Ovary (tissue), 9 donors: ENCODE data around the gene BEND7. TPM values are rescaled to one million over a fixed set of nuclear protein-coding genes. Genes with fewer than 3 reads are reported as not detected.

Experiments used
- DNase-seq, 5 donors: peaks; one replicate each; pipeline ENCODE4 v3.0.0-alpha.2; 2019 to 2020
- H3K27ac ChIP-seq, 2 donors: fragments of 200-600 bp; one replicate each; pipeline versions ENCODE4 v1.5.1 to v1.8.0; 2019 to 2022
- H3K27me3 ChIP-seq: fragments of 200-600 bp; one replicate; pipeline ENCODE4 v1.8.0; 2022
- H3K36me3 ChIP-seq: fragments of 200-600 bp; sonication (generic); one replicate; pipeline ENCODE4 v1.5.1; 2019
- H3K4me1 ChIP-seq: one replicate; pipeline ENCODE4 v1.8.1; 2013; ENCODE audit warnings: mild to moderate bottlenecking, moderate library complexity; ENCODE audit not compliant: insufficient read depth
- H3K4me3 ChIP-seq: fragments of 200-600 bp; sonication (generic); one replicate; pipeline ENCODE4 v1.5.1; 2017
- H3K9me3 ChIP-seq, 2 donors: fragments of 200-600 bp in 1 of 2; sonication (generic) in 1 of 2; one replicate each; pipeline versions ENCODE4 v1.5.1 to v1.8.1; 2013 to 2019; ENCODE audit warnings: mild to moderate bottlenecking in 1 of 2, moderate library complexity in 1 of 2
- EP300 ChIP-seq: sonication (generic); formaldehyde crosslinking; IDR thresholded peaks from one replicate; pipeline ENCODE4 v1.6.1; 2017; ENCODE audit warnings: antibody characterized with exemption
- POLR2A ChIP-seq: fragments of 450-650 bp; IDR thresholded peaks from one replicate; pipeline ENCODE4 v1.6.1; 2017; ENCODE audit warnings: antibody characterized with exemption, mild to moderate bottlenecking, moderate library complexity
- WGBS, 3 donors: extraction: QIAGEN DNeasy Blood & Tissue Kit in 1 of 3; methylation state at CpG; one replicate each; pipeline versions ENCODE4 v1.1.5 to v1.1.7; 2013 to 2017; 5-methylcytosine and 5-hydroxymethylcytosine counted together
- intact Hi-C, 4 donors: fragments of 100-400 bp; cut with DNase I; formaldehyde crosslinking; loops; one replicate each; pipeline versions ENCODE4 v1.11.0 to v1.15.1; 2022 to 2023
- polyA plus RNA-seq, 2 donors: library from polyadenylated mRNA; stranded (reverse); fragments of 200-250 nt in 1 of 2; fragments of 350-450 nt in 1 of 2; fragmentation: Illumina TruSeq in 1 of 2; extraction: RNeasy Lipid Tissue Mini Kit (QIAGEN cat#74804) in 1 of 2; gene quantifications; one replicate each; pipeline ENCODE4 v1.2.3, GENCODE V29; 2013 to 2014
- total RNA-seq, 7 donors: library from RNA; depleted of rRNA in 2 of 7; stranded (reverse); fragments of >200 nt in 2 of 7; fragmentation: NEBNext Ultra II Directional in 3 of 7; extraction: Animal tissue kit (Norgen Biotek cat#: 25700) in 3 of 7; gene quantifications; one replicate each; pipeline versions ENCODE4 v1.1.0 to v1.2.4, GENCODE V29; 2016 to 2023
- TF ChIP-seq, protein P1 (sequence below), 3 donors: fragments of 450-650 bp in 2 of 3; fragments of 200-600 bp in 1 of 3; IDR thresholded peaks; one replicate each; pipeline versions ENCODE4 v1.5.1 to v1.8.0; 2016 to 2022; ENCODE audit warnings: antibody characterized with exemption in 3 of 3, mild to moderate bottlenecking in 1 of 3
- donor health status: DM: no; HTN: no; CAD: no; lungs with moderate emphysema.
- donor health status: DM: no; HTN: no; CAD: no.
- donor health status: Bipolar disorder and iron deficiency.
- donor health status: DM: yes; HTN: yes; CAD: no.
- donor health status: DM: no; HTN: no; CAD: no.
- donor health status: DM: yes; HTN: yes; CAD: no.

The BEND7 gene
- total and polyA plus RNA-seq, 9 donors, result 9.9 to 34.7 (median 19.8) TPM

DNA sequence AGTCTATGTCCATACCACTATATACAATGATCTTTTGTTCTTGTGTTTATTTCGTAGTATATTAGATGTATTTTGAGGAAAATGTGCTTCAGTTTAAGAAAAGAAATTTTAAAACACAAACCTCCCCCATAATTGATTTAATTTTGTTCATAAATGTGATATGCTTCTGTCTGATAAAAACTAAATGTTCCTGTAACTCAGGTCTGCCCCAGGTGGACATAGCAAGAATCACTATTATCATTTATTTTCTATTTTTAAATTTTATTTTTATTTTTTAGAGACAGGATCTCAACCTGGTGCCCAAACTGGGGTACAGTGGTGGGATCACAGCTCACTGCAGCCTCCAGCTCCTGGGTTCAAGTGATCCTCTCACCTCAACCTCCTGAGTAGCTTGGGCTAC, 43.2 kb downstream of the BEND7 start:
- no peaks in the 10 kb centered on the region for H3K36me3 ChIP-seq
- WGBS, 3 donors, result 91 to 95% (median 93%) methylated on average over 1 of the region's 1 CpG
- intact Hi-C loops, result no loop called here

DNA sequence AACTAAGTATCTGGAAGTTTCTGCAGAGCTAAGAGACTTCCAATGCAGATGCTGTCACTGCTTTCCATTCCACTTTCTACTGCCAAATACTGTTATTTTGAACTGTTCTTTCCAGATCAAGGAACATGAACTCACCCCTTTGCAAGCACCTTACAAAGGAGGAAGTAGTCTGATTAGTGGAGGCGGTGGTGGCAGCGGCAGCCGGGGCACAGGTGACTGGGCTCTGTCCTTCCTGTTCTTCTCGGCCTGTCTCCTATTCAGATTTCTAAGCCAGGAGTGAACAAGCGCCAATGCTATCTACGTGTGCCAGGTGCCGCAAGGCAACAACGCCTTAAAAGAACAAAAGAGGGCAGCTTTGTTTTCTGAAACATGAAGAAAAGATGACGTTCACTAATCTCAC, 44.9 kb downstream of the BEND7 start:
- Histone ChIP-seq H3K4me1 (no peaks in the 10 kb centered on the region), H3K9me3 (no peaks in the 10 kb centered on the region), H3K27me3 (no peaks in the 10 kb centered on the region), H3K4me3 (no peak overlapping the region), H3K36me3 (no peaks in the 10 kb centered on the region), H3K27ac (no peak overlapping the region)
- no peak for DNase-seq
- 88 to 92% (median 90%) methylated on average over 9 of the region's 9 CpGs for WGBS, 3 donors
- intact Hi-C loops, result no loop called here
- no peak for TF ChIP-seq POLR2A
- TF ChIP-seq EP300, result no peak
- TF ChIP-seq, protein P1, sequence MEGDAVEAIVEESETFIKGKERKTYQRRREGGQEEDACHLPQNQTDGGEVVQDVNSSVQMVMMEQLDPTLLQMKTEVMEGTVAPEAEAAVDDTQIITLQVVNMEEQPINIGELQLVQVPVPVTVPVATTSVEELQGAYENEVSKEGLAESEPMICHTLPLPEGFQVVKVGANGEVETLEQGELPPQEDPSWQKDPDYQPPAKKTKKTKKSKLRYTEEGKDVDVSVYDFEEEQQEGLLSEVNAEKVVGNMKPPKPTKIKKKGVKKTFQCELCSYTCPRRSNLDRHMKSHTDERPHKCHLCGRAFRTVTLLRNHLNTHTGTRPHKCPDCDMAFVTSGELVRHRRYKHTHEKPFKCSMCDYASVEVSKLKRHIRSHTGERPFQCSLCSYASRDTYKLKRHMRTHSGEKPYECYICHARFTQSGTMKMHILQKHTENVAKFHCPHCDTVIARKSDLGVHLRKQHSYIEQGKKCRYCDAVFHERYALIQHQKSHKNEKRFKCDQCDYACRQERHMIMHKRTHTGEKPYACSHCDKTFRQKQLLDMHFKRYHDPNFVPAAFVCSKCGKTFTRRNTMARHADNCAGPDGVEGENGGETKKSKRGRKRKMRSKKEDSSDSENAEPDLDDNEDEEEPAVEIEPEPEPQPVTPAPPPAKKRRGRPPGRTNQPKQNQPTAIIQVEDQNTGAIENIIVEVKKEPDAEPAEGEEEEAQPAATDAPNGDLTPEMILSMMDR (IDR thresholded peaks at IDR 0.05), result no peak

More for the DNA sequence above, 43.2 kb downstream of the BEND7 start:
- H3K4me3 ChIP-seq, result no peak overlapping the region
- no peaks in the 10 kb centered on the region for H3K9me3 ChIP-seq
- no peak for DNase-seq
- no peak overlapping the region for H3K27ac ChIP-seq
- TF ChIP-seq POLR2A (no peak), EP300 (no peak)
- TF ChIP-seq, protein P1 (IDR thresholded peaks at IDR 0.05), result no peak
- H3K4me1 ChIP-seq, result no peaks in the 10 kb centered on the region
- no peaks in the 10 kb centered on the region for H3K27me3 ChIP-seq

DNA sequence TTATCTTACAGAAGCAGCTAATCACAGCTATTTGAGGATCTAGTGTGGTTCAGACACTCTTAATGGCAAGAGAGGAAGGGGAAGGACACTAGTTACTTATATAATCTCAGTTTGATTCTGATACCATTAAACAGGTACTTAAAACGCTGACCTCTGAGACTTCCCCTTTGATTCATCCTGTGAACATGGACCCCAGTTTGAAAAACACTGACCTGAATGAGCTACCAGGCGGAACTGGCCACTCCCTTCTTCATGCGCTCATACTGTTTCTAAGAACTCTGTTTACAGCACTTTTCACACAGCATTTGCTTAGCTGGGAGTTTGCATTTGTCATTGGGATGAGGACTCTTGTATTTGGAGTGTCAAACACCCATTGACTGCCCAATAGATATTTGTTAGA, 45.7 kb downstream of the BEND7 start:
- TF ChIP-seq, protein P1 (IDR thresholded peaks at IDR 0.05), result no peak
- no peak for TF ChIP-seq EP300
- no peak for TF ChIP-seq POLR2A
- Histone ChIP-seq H3K36me3 (no peaks in the 10 kb centered on the region), H3K9me3 (no peaks in the 10 kb centered on the region), H3K27me3 (no peaks in the 10 kb centered on the region), H3K4me3 (no peak overlapping the region), H3K27ac (no peak overlapping the region), H3K4me1 (no peaks in the 10 kb centered on the region)
- intact Hi-C loops, result no loop called here
- 87 to 92% (median 88%) methylated on average over 3 of the region's 3 CpGs for WGBS, 3 donors
- DNase-seq, result no peak

DNA sequence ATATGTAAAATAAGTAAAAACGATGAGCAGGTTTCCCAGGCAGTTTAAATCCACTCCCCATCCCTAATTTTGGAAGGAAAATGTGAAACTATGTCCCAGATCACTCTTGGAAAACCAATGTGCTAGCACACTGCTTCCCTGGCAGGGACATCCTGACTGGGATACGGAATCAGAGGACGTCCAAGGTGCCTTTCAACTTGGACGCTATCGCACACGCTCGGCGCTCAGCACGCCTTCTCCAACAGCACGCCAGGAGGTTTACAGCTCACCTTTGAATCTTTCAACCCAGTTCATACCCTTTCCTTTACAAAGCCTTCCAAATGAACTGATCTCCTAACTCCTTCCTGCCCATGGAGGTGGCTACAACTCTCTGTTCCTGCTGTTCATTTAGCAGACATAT, 47.1 kb downstream of the BEND7 start:
- no peak for DNase-seq
- 85 to 88% (median 87%) methylated on average over 10 of the region's 10 CpGs for WGBS, 3 donors

More for the DNA sequence above, 47.1 kb downstream of the BEND7 start:
- no peak for TF ChIP-seq POLR2A
- TF ChIP-seq EP300, result no peak
- TF ChIP-seq, protein P1 (IDR thresholded peaks at IDR 0.05), result no peak
- no peaks in the 10 kb centered on the region for H3K36me3 ChIP-seq
- no peaks in the 10 kb centered on the region for H3K9me3 ChIP-seq
- intact Hi-C loops, result no loop called here
- H3K4me3 ChIP-seq, result no peak overlapping the region
- H3K27ac ChIP-seq, result no peak overlapping the region
- H3K27me3 ChIP-seq, result no peaks in the 10 kb centered on the region
- no peaks in the 10 kb centered on the region for H3K4me1 ChIP-seq
